Stimulated activated CD4-positive, alpha-beta T cell treated with anti-CD3 and anti-CD28 coated beads, TNF-alpha, amount 100 ng/mL, for 24 hours (primary cell): Measurements from ENCODE around the gene B2M.
"Not testable (repeated sequence)": the region's sequence is repeated elsewhere in the genome, so short reads cannot be mapped to it uniquely, and the experiment has no call there.

Experiments used
- DNase-seq, 3 experiments: peaks; one replicate each; pipeline ENCODE4 v3.0.0-alpha.2; 2020; ENCODE audit warnings: low read depth in 3 of 3

B2M gene

DNA sequence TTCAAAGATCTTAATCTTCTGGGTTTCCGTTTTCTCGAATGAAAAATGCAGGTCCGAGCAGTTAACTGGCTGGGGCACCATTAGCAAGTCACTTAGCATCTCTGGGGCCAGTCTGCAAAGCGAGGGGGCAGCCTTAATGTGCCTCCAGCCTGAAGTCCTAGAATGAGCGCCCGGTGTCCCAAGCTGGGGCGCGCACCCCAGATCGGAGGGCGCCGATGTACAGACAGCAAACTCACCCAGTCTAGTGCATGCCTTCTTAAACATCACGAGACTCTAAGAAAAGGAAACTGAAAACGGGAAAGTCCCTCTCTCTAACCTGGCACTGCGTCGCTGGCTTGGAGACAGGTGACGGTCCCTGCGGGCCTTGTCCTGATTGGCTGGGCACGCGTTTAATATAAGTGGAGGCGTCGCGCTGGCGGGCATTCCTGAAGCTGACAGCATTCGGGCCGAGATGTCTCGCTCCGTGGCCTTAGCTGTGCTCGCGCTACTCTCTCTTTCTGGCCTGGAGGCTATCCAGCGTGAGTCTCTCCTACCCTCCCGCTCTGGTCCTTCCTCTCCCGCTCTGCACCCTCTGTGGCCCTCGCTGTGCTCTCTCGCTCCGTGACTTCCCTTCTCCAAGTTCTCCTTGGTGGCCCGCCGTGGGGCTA lies at the start of gene B2M, which contains the start of gene PATL2:
Gene B2M, plus strand, starts transcription at position 422 of the 647 bp plus-strand sequence. Its CDS starts 30 bp downstream, at position 452.
Gene PATL2, minus strand, starts transcription at position 228 of the 647 bp plus-strand sequence. CDS start 34,833 bp downstream, outside the sequence.
- peak; percentile 91 to 93 (median 92) for DNase-seq

DNA sequence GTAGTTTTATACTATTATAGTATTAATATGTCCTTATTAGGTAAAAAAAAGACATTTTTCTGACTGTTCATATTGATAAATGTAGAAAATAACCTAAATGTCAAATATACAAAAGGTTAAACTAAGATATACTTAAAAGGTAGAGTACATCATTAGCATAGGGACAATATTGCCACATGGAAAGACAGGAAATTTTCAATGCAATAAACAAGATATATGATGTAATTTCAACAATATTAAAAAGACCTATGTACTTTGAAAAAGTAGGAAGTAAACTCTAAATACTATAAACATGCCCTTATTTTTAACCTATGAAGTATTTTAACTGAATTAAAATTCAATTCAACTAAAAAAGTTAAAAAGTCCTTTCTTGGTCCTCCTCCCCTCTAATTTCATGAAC lies 49.7 kb upstream of the B2M start:
- no peak for DNase-seq

DNA sequence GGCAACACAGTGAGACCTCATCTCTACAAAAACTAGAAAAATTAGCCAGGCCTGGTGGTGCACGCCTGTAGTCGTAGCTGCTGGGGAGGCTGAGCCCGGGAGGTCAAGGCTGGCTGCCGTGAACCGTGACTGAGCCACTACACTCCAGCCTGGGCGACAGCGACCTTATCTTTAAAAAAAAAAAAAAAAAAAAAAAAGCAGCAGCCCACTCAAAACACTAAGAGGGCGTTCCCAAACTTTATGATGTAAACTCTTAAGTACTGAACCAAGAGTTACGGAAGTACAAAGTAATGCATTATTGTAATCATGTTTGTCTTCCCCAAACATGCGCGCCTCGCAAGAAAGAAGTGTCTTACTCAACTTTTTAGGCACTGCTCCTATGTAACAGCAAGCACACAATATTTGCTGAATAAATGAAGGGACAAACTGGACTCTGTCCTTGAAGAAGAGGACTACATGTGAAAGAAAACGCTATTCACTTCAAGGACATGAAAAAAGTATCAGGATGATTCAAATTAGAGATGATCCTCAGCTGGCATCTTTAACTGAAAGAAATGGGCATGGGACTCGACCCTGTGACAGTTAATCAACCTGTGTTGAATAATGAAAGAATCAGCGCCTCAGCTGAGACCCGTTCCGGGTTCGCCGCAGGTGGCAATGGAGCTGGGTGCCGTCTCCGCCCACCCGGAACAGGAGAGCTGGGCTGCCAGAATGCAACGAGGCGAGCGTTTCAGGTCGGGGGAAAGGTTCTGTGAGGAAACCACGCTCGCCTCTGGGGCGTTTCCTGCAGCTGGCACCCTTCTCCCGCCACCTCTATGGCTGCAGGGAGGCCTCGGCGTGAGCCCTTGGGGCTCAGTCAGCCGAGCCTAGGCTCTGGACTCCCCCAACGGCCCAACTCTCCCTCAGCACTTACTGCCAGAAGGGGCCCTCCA lies 48.6 kb upstream of the B2M start:
- DNase-seq, result peak; percentile 57 to 80 (median 71)

DNA sequence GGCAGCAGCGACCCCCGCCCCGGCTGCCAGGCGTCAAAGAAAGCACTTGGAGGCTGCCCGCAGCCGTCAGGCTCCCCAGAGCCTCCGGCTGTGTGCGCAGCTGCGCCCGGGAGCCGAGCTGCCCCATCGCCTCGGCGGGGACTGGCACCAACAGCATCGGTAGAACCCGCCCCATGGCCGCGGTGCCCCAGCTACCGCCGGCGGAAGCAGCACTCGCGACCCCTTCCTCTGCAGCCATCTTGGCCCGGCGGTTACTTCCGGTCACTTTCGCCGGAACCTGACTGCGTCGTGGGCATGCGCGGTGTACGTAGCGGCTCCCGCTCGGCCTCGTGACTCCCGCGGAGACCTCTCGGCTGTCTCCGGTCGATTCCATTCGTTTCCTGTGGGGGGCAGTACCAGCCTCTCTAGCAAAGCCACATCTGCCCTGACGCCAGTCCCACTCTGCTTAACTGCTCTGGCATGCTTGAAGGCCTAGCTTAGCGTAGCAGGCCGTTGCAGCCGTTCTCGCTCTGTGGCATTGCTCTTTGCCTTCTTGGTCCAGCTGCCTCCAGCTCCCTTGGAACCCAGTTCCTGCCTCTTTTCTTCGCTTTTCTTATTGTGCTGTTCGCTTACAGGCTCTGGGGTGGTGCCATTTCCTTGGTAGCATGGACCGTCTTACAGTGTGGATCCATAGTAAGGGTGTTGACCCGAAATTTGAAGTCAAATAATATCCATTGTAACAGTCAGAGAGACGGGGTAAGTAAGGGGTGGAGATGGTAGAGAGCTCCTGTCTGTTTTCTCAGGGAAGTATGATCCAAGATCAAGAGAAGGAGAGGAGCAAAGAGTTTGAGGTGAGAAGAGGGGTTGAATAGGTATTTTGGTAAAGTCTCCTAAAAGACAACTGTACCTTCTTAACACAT lies 47.7 kb upstream of the B2M start, which contains the start of gene SPG11:
Gene SPG11, minus strand, starts transcription at position 253 of the 899 bp plus-strand sequence. Its CDS starts 15 bp downstream, at position 238.
- peak; percentile 89 to 97 (median 97) for DNase-seq

DNA sequence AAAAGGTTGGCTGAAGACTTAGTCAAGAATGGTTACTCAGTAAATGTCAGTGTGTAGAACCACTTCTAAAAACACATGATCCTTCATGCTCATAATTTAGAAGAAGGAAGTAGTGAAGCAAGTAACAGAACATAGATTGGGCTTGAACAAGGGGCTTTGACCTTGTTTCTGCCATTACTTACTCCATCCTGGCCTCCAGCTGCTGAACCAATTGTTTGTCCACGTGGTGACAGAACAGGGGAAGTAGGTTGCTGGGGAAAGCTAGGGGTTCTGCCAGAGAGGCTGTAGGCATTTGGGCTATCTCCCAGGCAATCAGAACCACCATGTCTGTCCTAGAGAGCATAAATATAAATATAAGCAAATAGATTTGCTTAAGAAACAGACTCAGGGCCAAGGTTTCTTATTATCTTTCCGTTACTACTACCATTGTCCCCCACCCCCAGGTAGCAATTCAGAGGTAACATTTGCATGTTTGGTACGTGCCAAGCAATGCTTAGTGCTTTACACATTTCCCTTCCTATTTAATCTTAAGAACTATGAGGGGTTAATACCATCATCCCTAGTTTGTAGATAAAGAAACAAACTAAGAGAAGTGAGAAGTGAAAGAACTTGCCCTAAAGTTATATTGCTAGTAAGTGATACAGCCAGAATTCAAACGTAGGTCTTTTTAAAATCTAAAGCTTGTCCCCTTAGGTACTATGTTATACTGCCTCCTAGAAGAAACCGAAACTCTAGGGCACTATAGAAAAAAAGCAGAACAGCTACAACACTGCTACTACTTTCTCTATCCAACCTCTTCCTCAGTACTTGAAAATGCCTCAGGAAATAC lies 44.9 kb upstream of the B2M start:
- DNase-seq, result no peak

DNA sequence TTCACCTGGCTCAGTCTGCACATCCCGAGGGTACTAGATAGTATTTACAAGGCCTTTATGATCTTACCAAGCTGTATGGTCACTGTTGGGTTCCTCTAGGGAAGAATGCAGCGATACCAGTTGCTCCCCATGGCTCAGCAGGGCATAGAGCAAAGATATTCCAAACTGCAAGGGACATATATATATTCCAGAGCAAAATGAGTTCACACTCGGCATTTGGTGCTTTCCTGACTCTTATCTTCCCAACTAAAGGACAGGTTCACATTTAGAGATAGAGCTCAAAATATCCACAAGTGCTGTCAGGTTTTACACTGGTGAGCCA lies 44.3 kb upstream of the B2M start:
- no peak for DNase-seq

DNA sequence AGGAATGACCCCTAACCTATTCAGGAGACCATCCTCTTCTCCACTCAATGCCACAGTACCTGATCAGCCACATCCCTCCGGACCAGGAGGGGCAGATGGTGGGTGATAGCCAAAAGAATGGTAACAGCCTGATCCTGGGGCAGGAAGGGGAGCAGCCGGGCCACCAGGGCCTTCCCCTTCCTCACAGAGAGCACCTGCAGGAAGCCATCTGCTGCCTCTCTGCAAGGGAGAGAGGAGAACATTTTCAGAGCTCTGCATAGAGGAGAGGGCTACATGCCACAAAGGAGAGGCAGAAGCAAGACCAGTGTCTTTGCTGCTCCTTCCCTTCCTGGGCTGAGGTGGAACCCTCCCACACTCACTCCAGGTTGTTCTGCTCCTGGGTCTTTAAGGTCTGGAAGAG lies 42.4 kb upstream of the B2M start:
- DNase-seq, result no peak

DNA sequence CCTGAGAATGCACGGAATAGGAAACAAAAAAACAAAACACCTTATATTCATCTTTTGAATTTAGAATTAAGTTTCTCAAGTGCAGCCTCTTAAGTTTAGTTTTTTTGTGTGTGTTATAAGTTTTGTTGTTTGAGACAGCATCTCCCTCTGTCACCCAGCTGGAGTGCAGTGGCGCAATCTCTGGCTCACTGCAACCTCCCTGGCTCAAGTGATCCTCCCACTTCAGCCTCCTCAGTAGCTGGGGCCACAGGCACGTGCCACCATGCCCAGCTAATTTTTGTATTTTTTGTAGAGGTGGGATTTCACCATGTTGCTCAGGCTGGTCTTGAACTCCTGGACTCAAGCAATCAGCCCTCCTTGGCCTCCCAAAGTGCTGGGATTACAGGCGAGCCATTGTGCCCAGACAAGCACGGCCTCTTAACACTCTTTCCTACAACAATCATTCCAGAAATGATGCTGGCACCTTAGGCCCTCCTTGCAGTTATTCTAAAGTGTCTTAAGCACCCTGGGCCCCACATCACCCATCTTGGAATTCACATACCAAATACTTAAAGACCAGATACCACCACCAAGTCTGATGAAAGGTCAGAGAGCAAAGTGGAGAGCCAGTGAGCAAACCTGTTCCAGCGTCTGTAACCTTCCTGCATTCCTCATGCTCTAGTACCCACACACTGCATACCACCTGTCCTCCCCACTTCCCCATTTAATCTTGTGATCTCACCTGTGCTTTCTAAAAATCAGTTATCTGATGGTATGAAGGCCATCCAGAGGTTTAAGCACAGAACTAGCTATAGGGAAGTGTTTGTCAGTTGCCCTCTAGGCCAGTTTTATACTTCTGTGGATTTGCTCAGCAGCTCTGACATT lies 41.0 kb upstream of the B2M start:
- no peak for DNase-seq

DNA sequence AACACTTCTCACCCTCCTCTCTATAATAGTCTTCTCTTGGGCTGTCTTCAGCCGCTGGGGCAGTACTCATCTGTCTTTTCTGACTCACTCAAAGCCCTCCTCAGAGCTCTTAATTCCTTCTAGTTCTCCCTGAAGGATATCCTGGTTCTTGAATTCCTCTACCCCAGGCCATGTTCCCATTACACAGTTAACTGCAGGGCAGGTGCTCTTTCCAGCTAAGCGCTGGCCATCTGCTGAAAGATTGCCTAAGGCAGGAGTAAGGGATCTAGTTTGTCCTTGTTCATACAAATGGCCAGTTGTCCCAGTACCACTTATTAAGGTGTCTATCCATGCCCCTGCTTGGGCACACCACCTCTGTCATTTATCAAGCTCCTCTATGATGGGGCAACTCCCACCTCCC lies 37.7 kb upstream of the B2M start:
- no peak for DNase-seq

DNA sequence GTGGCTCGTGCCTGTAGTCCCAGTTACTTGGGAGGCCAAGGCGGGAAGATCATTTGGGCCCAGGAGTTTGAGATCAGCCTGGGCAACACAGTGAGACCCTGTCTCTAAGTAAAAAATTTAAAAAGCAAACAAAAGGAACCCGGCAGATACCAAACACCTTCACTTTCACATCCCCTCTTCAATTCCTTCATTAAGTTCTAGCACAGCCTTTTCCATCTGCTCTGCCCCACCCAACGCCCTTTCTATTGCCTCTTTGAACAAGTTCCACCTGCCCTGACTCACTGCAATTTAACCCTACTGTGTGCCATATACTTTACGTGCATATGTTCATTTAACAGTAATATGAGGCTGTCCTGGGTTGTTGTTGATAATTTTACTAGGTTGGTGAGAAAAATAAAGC lies 35.4 kb upstream of the B2M start:
- DNase-seq, result no peak

DNA sequence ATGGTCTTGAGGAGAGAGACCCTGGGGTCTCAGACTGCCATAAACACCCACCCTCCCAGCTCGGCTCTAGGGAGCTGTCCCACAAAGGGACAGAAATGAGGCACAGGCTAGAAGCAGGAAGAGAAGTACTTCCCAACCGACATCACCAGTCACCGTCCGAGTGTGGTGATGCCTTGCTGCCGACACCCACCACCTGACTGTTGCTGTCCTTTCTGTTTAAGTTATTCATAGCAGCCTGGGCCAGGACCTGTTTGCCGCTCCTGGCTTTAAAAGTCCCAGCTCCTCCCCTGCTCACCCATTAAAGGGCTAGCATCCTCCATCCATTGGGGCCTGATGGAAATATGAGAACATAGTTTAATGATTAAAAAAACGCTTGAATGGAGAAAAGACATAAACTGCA lies 34.6 kb upstream of the B2M start:
- DNase-seq, result no peak

DNA sequence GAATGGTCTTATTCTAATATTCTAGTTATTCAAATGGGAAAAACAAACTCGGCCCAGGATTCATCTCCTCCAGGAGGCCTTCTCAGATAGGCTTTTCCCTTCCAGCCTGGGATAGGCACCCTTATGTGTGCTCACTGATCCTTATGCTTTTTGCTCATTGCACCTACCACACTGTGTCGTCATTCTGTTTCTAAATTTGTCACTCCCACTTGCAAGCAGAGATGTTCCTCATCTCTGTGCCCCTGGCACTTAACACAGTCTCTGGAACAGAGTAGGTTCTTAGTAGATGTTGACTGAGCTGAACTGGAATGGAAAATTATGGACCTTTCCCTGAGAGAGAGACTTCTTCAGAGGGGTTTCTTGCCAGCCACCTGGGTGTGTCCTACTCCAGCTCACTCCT lies 29.1 kb upstream of the B2M start:
- DNase-seq, result no peak

DNA sequence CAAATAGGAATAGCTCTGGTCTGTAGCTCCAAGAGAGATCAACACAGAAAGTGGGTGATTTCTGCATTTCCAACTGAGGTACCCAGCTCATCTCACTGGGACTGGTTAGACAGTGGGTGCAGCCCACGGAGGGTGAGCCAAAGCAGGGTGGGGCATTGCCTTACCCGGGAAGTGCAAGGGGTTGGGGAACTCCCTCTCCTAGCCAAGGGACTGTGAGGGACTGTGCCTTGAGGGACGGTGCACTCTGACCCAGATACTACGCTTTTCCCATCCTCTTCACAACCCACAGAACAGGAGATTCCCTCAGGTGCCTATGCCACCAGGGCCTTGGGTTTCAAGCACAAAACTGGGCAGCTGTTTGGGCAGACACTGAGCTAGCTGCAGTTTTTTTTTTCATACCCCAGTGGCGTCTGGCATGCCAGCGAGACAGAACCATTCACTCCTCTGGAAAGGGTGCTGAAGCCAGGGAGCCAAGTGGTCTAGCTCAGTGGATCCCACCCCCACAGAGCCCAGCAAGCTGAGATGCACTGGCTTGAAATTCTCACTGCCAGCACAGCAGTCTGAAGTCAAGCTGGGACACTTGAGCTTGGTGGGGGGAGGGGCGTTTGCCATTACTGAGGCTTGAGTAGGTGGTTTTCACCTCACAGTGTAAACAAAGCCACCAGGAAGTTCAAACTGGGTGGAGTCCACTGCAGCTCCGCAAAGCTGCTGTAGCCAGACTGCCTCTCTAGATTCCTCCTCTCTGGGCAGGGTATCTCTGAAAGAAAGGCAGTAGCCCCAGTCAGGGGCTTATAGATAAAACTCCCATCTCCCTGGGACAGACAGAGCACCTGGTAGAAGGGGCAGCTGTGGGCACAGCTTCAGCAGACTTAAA lies 28.3 kb upstream of the B2M start:
- DNase-seq, result peak; percentile 37 to 65 (median 41)

DNA sequence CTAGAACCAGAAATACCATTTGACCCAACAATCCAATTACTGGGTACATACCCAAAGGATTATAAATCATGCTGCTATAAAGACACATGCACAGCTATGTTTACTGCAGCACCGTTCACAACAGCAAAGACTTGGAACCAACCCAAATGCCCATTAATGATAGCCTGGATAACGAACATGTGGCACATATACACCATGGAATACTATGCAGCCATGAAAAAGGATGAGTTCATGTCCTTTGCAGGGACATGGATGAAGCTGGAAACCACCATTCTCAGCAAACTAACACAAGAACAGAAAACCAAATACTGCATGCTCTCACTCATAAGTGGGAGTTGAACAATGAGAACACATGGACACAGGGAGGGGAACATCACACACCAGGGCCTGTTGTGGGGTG lies 22.0 kb upstream of the B2M start:
- DNase-seq, result not testable (repeated sequence)

DNA sequence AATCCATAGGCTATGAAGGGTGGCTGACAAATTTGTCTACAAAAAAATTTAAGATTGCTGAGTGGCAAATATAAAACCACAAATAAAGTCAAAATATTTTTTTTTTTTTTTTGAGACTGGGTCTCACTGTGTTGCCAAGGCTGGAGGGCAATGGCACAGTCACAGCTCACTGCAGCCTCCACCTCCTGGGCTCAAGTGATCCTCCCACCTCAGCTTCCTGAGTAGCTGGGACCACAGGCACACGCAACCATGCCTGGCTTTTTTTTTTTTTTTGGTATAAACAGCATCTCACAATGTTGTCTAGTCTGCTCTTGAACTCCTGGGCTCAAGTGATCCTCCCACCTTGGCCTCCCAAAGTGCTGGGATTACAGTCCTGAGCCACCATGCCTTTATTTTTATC lies 21.1 kb upstream of the B2M start:
- not testable (repeated sequence) for DNase-seq

DNA sequence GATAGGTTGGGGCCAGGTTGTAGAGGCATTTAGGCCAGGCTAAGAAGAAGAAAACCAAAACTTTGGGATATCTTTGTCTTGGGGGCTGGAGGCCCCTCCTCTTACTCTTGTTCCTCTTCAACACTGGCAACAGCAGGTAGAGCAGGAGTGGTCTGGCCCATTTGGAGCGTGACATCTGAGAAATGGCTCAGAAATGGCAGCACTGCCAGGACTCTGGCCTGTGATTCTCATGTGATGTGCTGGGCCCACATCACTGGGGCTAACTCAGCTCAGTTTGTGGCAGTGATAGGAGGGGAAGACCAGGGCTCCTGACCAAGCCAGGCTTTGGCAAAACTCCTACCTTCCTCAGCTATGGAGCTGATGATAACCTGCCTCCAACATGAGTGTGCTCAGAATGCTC lies 18.7 kb upstream of the B2M start:
- no peak for DNase-seq

DNA sequence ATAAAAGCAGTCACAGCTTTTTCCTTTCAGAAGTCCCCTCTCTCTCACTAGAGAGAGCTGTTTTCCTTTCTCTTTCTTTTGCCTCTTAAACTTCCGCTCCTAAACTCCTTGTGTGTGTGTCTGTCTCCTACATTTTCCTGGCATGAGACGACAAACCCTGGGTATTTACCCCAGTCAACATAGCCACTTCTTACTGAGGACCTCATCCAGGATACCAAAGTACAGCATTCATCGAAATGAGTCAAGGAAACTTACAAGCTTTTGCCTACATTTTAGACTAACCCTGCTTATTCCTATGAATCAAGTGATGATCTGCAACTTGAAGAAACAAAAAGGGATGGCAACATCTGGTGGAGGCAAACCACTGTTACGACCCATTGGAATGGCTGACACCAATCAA lies 16.9 kb upstream of the B2M start:
- DNase-seq, result no peak

DNA sequence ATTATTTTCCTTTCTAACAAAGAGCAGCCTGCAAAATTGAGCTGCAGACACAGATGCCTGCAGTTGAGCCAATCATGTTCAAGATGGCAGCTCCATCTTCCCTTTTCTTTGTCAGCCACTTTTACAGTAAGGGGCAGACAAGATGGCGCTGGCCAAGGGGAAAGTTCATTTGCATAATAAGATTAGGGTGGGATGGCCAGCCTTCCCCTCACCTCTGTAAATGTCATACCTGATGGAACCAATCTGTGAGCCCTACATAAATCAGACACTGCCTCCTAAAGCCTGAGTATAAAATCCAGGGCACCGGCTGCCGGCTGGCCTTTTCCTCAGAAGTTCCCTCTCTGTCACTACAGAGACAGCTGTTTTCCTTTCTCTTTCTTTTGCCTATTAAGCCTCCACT lies 16.0 kb upstream of the B2M start:
- DNase-seq, result no peak

DNA sequence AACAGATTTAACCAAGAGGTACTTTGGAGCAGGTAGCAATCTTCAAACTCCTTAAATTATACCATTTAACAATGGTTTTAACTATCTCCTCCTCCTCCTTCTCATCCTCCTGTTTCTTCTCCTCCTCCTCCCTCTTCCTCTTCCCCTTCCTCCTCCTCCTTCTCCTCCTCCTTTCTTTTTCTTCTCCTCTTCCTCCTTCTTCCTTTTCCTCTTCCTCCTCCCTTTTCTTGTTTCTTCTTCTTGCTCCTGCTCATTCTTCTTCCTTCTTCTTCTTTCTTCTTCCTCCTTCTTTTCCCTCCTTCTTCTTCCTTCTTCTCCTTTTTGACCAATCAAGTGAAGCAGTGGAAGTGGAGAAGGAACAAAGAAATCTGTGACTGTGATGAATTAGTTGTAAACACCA lies 14.3 kb upstream of the B2M start:
- DNase-seq, result no peak
